Glutamatergic neuron (in vitro differentiated cells): ENCODE data around the gene GTPBP1. TPM values are rescaled to one million over a fixed set of nuclear protein-coding genes. Genes with fewer than 3 reads are reported as not detected.

ENCODE experiments used
- DNase-seq: peaks from one replicate; pipeline ENCODE4 v3.0.0; 2022
- H3K27ac Mint-ChIP-seq: one replicate; pipeline ENCODE4 v1.8.0; 2020; ENCODE audit warnings: mild to moderate bottlenecking, mixed read lengths, inconsistent platforms; ENCODE audit not compliant: unreplicated experiment
- H3K27me3 Mint-ChIP-seq: one replicate; pipeline ENCODE4 v1.8.0; 2020; ENCODE audit warnings: mild to moderate bottlenecking, moderate library complexity, mixed read lengths, inconsistent platforms; ENCODE audit not compliant: unreplicated experiment
- H3K36me3 Mint-ChIP-seq: one replicate; pipeline ENCODE4 v1.8.0; 2020; ENCODE audit warnings: mild to moderate bottlenecking, mixed read lengths, inconsistent platforms; ENCODE audit not compliant: unreplicated experiment
- H3K4me1 Mint-ChIP-seq: one replicate; pipeline ENCODE4 v1.8.0; 2020; ENCODE audit warnings: mild to moderate bottlenecking, low read depth, mixed read lengths, inconsistent platforms; ENCODE audit not compliant: unreplicated experiment
- H3K4me3 Mint-ChIP-seq: one replicate; pipeline ENCODE4 v1.8.0; 2020; ENCODE audit warnings: mild to moderate bottlenecking, mixed read lengths, inconsistent platforms; ENCODE audit not compliant: unreplicated experiment
- H3K9me3 Mint-ChIP-seq: one replicate; pipeline ENCODE4 v1.8.0; 2020; ENCODE audit warnings: mild to moderate bottlenecking, moderate library complexity, mixed read lengths, inconsistent platforms; ENCODE audit not compliant: unreplicated experiment
- total RNA-seq: library from RNA; stranded (reverse); fragmentation: NEBNext Ultra II Directional; extraction: Animal tissue kit (Norgen Biotek cat#: 25700); gene quantifications from one replicate; pipeline ENCODE4 v1.2.1, GENCODE V29; 2021; ENCODE audit not compliant: unreplicated experiment
- TF ChIP-seq, protein P1 (sequence below): fragments of 200-600 bp; sonication (generic); IDR thresholded peaks from one replicate; pipeline ENCODE4 v1.5.0; 2021; ENCODE audit not compliant: partially characterized antibody, unreplicated experiment

The GTPBP1 gene
- total RNA-seq, 1 donor from 2014 or later = 55.6 TPM

DNA sequence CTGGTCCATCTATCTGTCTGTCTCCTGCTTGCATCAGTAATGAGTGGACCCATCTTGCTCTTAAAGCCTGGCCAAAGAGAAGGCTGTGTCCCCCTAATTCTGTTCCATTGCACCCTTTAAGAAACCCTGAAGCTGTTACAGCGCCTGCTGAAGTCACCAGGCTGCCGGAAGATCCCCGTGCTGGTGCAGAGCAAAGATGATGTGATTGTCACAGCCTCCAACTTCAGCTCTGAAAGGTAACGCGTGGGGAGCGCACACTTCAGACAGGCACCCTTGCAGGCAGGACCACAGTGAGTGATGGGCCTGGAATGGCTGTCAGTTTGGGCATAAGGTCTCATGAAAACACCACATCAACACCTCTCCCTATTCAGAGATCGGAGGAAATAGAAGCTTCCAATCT, 18.4 kb downstream of the GTPBP1 start:
- Mint-ChIP-seq H3K4me1 (no peaks in the 10 kb centered on the region), H3K4me3 (no peak overlapping the region), H3K9me3 (peaks cover 4% of the 10 kb centered on the region), H3K27ac (no peak overlapping the region), H3K36me3 (peaks cover 4% of the 10 kb centered on the region), H3K27me3 (peaks cover 4% of the 10 kb centered on the region)
- DNase-seq = no peak
- TF ChIP-seq, protein P1, sequence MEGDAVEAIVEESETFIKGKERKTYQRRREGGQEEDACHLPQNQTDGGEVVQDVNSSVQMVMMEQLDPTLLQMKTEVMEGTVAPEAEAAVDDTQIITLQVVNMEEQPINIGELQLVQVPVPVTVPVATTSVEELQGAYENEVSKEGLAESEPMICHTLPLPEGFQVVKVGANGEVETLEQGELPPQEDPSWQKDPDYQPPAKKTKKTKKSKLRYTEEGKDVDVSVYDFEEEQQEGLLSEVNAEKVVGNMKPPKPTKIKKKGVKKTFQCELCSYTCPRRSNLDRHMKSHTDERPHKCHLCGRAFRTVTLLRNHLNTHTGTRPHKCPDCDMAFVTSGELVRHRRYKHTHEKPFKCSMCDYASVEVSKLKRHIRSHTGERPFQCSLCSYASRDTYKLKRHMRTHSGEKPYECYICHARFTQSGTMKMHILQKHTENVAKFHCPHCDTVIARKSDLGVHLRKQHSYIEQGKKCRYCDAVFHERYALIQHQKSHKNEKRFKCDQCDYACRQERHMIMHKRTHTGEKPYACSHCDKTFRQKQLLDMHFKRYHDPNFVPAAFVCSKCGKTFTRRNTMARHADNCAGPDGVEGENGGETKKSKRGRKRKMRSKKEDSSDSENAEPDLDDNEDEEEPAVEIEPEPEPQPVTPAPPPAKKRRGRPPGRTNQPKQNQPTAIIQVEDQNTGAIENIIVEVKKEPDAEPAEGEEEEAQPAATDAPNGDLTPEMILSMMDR = no peak

DNA sequence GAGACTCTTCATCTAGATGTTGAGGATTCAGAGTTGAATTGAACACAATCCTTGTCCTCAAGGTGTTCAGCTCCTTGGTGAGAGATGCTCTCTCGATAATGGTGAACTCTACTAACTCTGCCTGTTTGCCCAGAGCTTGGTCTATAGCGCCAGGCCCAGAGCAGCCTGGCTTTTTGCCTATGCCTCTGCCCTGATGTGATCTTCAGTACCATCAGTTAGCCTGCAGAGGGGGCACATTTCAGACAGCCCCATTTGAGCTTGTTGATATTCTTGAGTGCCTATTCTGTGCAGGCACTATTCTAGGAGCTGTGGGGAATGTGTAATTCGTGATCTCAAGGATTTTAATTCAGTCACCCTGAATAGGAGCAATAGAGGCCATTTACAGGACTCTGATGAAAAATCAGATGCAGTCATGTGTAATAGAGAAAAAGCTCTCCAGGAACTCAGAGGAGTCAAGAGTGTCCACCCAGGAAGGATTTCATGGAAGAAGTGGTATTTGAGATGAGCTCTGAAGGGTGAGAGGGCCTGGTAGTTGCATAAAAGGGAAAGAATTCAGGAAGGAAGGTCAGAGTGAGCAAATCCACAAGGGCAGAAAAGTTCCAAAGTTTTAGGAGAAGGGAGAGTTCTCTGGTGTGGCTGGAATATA, 19.3 kb downstream of the GTPBP1 start:
- no peak overlapping the region for H3K27ac Mint-ChIP-seq
- TF ChIP-seq, protein P1 = peak; percentile 49
- H3K9me3 Mint-ChIP-seq = peaks cover 4% of the 10 kb centered on the region
- DNase-seq = no peak
- H3K36me3 Mint-ChIP-seq = peaks cover 4% of the 10 kb centered on the region
- peaks cover under 1% of the 10 kb centered on the region for H3K4me1 Mint-ChIP-seq
- peaks cover 4% of the 10 kb centered on the region for H3K27me3 Mint-ChIP-seq
- no peak overlapping the region for H3K4me3 Mint-ChIP-seq

DNA sequence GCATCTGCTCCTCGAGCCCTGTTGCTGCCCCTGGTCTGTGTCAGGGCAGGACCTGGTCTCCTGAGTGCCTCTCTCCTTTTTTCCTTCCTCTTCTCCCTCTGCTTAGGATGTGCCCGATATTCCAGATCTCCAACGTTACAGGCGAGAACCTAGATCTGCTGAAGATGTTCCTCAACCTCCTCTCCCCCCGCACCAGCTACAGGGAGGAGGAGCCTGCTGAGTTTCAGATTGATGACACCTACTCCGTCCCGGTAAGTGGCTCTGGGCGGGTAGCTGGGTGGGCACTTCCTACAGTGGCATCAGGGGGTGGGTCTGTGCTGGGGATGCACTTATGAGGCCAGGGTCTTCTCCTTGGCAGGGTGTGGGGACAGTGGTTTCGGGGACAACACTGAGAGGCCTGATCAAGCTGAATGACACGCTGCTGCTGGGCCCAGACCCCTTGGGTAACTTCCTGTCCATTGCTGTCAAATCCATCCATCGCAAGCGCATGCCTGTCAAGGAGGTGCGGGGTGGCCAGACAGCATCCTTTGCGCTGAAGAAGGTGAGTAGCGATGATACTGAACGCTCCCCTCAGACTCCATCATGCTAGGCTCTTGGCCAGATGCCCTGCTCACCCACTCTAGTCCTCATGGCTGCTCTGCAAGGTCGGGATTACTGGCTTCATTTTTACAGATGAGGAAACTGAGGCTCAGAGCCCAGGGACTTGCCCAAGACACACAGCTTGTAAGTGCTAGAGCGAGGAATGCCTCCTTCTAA, 20.3 kb downstream of the GTPBP1 start:
- no peak for DNase-seq
- no peak overlapping the region for H3K27ac Mint-ChIP-seq
- TF ChIP-seq, protein P1 = no peak
- H3K9me3 Mint-ChIP-seq = peaks cover 4% of the 10 kb centered on the region
- no peak overlapping the region for H3K4me3 Mint-ChIP-seq
- H3K4me1 Mint-ChIP-seq = peaks cover 7% of the 10 kb centered on the region
- H3K27me3 Mint-ChIP-seq = peaks cover 4% of the 10 kb centered on the region
- peaks cover 4% of the 10 kb centered on the region for H3K36me3 Mint-ChIP-seq

GRCh38 chr22:38727123-38727522, 21.4 kb downstream of the GTPBP1 start:
- Mint-ChIP-seq H3K27ac (no peak overlapping the region), H3K4me1 (peaks cover 7% of the 10 kb centered on the region), H3K4me3 (no peak overlapping the region), H3K9me3 (peaks cover 4% of the 10 kb centered on the region), H3K36me3 (peaks cover 4% of the 10 kb centered on the region), H3K27me3 (peaks cover 4% of the 10 kb centered on the region)
- TF ChIP-seq, protein P1 = no peak
- no peak for DNase-seq
